Bone marrow (tissue), 2 donors: ENCODE results near the gene WDR86.

ENCODE experiments used
- DNase-seq, 2 donors: peaks; one replicate each; lab custom pipeline; 2025; lab: John Stamatoyannopoulos, UW

WDR86 gene

DNA sequence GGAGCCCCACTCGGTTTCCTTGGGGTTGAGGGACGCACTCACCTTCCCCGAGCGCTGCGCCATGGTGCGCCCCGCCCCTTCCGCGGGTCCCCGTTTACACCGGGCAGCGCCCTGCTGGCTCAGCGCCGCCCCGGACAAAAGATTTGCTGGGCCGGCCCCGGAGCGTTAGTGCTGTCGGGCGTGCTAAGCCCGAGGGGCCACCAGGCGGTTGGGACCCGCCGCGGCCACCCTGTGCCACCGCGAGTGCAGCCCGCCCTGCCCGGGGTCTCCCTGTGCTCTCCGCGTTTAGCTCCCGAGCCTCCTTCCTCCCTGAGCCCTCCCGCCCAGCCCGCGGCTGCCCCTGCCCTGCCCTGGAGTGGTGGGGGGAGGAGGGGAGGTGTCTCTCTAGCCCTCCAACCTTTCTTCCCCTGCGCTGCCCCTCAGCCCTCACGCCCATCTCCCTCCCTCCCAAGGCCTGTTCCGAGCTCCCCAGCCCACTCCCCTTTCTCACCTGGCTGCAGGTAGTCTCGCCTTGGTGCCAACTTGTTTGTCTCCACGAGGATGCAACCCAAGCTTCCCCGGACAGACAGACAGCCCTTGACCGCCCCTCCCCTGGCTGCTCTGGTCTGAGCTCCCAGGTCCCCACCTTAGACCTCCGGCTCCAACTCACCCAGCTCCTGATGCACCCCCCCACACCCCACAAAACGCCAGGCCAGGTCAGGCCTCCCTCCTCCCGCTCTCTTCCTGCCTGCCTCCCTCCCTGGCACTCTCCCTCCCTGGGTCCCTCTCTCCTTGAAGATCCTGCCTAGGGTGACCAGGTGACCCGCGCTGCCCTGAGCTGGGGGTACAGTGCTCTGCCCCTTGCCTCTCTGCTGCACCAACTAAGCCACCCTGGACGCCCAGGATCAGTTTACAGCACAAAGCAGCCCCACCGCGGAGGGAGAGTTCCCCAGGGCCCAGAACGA, 30.3 kb upstream of the WDR86 start, which contains the start of gene CRYGN:
Gene CRYGN (minus strand): TSS at position 287 of the 944 bp plus-strand sequence. CDS start 224 bp downstream, at position 63.
- no peak for DNase-seq

GRCh38 chr7:151438864-151439601, 29.2 kb upstream of the WDR86 start:
- DNase-seq, result no peak

DNA sequence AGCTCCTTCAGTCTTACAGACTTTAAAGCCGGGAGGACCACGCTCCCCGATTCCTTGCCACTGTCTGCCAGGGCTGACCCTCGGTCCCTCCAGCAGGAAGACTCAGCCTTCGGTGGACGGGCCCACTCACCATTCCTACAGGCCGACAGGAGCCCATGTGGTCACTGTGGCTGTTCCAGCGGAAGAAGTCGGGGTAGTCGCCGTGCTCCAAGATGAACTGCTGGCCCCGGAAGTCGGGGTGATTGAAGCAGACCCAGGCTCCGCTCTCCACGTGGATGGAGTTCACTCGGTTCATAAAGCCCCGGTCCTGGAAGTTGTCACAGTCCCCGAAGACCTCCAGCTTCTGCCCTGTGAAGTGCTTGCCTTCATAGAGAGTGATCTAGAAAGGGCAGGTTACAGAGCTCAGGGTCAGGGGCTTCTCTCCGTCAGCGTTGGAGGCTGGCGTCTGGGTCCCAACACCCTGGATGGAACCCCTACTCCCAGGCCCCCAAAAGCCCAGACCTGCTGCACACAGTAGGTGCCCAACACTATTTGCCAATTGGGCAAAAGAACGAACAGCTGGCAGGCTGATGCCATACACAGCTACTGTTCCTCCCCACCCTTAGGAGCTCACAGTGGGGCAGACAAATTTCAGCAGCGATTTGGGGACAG, 28.2 kb upstream of the WDR86 start:
- DNase-seq, result no peak

- no peak for DNase-seq
Measured at GRCh38 chr7:151437159-151437553, 27.3 kb upstream of the WDR86 start.

- DNase-seq, result no peak
Measured at GRCh38 chr7:151436446-151437158, 26.8 kb upstream of the WDR86 start.

- no peak for DNase-seq
Measured at GRCh38 chr7:151435971-151436370, 26.1 kb upstream of the WDR86 start.

DNA sequence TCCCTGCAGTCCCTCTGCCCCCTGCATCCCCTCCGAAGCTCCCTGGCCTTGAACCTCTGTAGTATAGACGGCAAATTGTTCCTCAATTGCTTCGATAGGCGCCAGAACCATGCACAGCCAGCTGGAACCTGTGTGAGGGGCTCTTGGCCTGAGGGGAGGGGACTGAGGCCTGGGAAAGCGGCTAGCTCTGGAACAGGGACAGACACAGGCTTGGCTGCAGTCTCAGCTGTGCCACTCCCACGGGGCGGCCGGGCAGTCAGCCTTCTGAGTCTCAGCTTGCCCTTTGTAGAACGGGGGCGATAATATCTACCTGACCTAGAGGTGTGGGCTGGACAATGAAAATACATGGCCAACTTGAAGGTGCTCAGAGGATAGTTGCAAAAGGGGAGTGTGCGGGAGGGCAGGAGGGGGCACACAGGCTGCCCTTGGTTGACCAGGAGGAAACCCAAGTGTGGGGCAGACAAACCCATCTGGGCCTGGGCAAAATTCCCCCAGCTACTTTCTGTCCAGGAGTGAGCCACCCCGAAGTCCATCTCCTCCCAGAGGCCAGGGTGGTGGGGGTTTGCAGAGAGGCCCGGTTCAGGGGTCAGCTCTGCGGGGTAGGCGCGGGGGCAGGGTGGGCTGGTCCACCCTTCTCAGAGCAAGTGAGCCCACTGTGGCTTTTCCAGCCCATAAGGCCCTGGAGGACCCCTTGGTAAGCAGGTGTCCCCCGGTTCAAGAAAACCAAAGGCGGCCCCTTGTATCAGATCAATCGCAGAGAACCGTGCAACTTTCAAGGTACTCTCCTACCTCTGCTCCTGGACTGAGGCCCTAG, 25.5 kb upstream of the WDR86 start:
- no peak for DNase-seq

GRCh38 chr7:151434549-151434948, 24.7 kb upstream of the WDR86 start:
- no peak for DNase-seq

DNA sequence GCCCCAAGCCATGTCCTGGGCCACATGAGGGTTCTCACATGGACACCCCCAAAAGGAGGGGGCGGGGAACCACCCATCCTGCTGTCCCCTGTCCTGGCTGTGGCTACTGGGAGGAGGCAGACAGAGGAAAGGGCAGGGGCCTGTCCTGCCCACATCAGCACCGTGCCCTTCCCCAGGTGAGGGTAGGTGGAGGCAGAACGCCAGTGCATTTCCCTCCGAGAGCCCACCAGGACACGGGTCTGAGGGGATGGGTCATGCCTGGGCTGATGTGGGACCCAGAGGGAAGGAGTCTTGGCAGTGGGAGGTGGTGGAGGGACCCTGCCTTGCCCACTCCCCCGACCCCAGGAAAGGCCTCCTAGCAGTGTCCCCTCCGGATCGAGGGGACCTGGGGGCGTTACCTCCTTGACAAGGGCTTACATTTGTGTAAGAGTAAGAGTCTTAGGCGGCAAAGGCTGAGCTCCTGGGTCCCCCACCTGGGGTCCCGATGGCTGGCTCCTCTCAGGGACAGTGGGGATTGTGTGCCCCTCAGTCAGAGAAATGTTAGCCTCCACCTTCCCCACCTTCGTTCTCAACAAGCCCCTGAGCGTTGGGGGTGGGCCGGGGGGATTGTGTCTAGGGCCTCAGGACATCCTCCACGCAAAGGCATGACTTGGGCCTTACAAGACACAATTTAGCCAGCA, 24.0 kb upstream of the WDR86 start:
- no peak for DNase-seq

- no peak for DNase-seq
Measured at GRCh38 chr7:151432658-151433521, 23.1 kb upstream of the WDR86 start.

GRCh38 chr7:151431768-151432311, 22.0 kb upstream of the WDR86 start:
- no peak for DNase-seq

DNA sequence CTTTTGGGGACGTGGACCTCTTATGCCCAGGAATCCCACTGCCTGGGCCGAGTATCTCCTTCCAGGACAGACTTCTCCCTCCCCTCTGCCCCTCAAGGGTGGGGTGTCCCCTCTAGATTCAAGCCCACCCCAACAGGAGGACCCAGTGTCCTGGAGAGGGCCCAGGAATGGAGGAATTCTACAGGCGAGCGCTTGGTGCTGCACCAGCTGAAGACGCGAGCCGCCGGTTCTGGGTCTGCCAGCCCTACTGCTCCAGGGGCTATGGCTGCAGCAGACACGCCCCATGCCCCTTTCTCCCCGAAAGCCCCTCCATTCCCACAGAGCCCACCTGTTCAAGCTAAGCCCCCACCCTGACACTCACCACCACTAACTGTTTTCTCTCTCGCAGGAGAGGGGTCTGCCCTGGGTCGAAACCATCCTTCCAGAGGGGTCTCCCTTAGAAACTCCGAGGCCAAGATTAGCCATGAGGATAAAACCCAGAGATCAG, 21.5 kb upstream of the WDR86 start:
- no peak for DNase-seq

DNA sequence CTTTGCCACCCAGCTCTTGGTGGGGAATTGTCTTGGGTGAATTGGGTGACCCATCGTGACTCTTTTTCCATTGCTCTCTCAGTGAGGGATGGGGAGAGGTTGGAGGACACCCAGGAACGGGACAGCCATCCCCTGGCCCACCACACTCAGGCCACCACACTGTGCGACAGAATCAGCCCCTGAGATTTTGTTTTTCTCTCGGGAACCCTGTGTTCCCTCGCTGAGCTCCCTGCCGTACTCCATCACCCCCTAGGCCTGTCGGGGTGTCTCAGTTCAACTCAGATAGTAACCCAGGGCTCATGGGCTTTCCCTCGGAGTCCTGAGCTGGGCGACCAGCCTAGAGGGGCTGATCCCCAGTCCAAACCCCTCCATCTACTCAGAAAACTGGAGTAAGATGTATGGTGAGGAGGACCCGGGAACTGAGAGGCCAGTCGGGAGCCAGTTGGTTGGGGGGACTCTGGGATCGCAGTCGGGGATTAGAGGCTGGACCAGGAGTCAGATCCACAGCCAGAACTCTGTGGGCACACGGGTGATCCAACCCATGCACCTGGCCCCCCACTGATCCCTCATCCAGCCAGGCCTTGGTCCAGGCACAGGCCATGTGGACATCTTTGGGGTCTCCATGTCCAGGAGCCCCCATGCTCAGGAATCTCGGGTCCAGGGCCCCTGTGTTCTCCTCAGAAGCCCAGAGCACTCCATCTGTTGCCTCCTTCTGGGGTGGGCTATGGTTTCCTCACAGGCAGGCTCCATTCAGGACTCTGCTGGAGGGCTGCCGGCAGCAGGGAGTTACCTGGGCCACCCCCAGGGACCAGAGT, 20.8 kb upstream of the WDR86 start:
- DNase-seq, result no peak

- DNase-seq, result no peak
Measured at GRCh38 chr7:151429560-151430331, 19.9 kb upstream of the WDR86 start.

GRCh38 chr7:151429237-151429559, 19.4 kb upstream of the WDR86 start:
- no peak for DNase-seq

DNA sequence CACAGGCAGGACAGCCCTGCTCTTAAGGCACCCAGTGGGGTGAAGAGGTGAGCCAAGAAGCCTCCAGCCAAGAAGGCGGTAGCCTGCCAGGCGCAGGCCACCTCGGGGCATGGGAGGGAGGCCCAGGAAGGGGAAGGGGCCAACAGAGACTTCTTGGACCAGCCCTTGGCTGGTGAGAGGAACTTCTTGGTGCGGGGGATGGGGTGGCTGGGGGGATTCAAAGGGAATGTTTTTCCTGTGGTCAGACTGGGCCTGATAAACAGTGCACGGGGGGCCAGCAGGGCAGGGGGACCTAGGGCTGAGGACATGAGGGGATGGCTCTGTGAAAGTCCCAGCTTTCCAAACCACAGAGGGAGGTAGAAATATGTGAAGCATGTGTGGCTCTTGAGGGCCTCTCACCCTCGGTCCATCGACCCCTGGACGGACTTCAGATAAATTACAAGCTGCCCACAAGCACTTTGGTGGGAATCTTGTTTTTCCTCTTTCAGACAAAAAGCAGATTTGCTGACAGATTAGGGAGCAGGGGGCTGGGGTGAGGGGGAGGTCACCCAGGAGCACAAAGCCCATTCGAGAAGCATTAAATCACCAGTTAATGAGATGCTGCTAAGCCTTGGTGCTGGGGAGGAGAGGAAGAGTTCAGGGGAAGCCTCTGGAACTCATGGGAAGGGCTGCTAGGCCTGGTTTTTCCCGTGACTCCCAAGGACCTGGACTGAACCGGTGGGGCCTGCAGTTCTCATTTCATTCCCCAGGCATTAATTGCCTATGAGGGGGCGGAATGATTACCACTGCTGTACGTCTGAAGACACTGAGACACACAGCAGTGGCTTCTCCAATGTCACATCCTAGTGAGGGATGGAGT, 18.8 kb upstream of the WDR86 start:
- DNase-seq, result no peak
